Body of pancreas (tissue), 4 donors: ENCODE results near the gene C1orf167. TPM values are rescaled to one million over a fixed set of nuclear protein-coding genes. Genes with fewer than 3 reads are reported as not detected.

Experiments
- ATAC-seq: fragments of 150-250 bp; one replicate; pipeline ENCODE4 v1.9.1; 2016
- DNase-seq, 4 donors: peaks; one replicate each; pipeline ENCODE4 v3.0.0-alpha.2; 2019
- H3K27ac ChIP-seq, 4 donors: fragments of 200-600 bp; sonication (generic); 1 replicate in 3 of 4; 2 replicates in 1 of 4; pipeline versions ENCODE4 v1.5.1 to v1.6.1; 2016 to 2019; ENCODE audit warnings: mild to moderate bottlenecking in 1 of 4, mixed read lengths in 1 of 4, moderate library complexity in 1 of 4
- H3K27me3 ChIP-seq, 2 donors: fragments of 200-600 bp; sonication (generic); one replicate each; pipeline ENCODE4 v1.6.0; 2016; ENCODE audit warnings: mild to moderate bottlenecking in 1 of 2
- H3K36me3 ChIP-seq, 2 donors: fragments of 200-600 bp; sonication (generic); replicated peaks in 1 of 2; 2 replicates each; pipeline ENCODE4 v1.5.1; 2016; ENCODE audit warnings: low read depth in 2 of 2; ENCODE audit not compliant: insufficient read depth in 1 of 2
- H3K4me1 ChIP-seq: fragments of 200-600 bp; sonication (generic); one replicate; pipeline ENCODE4 v1.6.0; 2016
- H3K4me3 ChIP-seq, 2 donors: fragments of 200-600 bp; sonication (generic); 1 replicate in 1 of 2; 2 replicates in 1 of 2; pipeline ENCODE4 v1.5.1; 2016 to 2019
- H3K9me3 ChIP-seq, 3 donors: fragments of 200-600 bp; sonication (generic); 1 replicate in 2 of 3; 2 replicates in 1 of 3; pipeline ENCODE4 v1.5.1; 2016
- CTCF ChIP-seq, 7 experiments: fragments of 450-650 bp in 4 of 7; fragments of 200-600 bp in 3 of 7; sonication (generic) in 3 of 7; IDR thresholded peaks; one replicate each; pipeline ENCODE4 v1.5.1; 2016 to 2019; ENCODE audit warnings: antibody characterized with exemption in 7 of 7
- POLR2A ChIP-seq, 3 donors: fragments of 450-650 bp; IDR thresholded peaks; one replicate each; pipeline ENCODE4 v1.6.1; 2016; ENCODE audit warnings: antibody characterized with exemption in 3 of 3, mild to moderate bottlenecking in 2 of 3
- WGBS, 2 donors: methylation state at CpG; one replicate each; pipeline ENCODE4 v1.1.5; 2017; 5-methylcytosine and 5-hydroxymethylcytosine counted together
- intact Hi-C: fragments of 100-400 bp; cut with DNase I; formaldehyde crosslinking; loops from one replicate; pipeline ENCODE4 v1.15.1; 2023
- total RNA-seq, 2 donors: library from RNA; depleted of rRNA; stranded (reverse); fragments of >200 nt; gene quantifications; one replicate each; pipeline ENCODE4 v1.1.0, GENCODE V29; 2016

The C1orf167 gene
- total RNA-seq, 2 donors from 2014 or later = not detected

DNA sequence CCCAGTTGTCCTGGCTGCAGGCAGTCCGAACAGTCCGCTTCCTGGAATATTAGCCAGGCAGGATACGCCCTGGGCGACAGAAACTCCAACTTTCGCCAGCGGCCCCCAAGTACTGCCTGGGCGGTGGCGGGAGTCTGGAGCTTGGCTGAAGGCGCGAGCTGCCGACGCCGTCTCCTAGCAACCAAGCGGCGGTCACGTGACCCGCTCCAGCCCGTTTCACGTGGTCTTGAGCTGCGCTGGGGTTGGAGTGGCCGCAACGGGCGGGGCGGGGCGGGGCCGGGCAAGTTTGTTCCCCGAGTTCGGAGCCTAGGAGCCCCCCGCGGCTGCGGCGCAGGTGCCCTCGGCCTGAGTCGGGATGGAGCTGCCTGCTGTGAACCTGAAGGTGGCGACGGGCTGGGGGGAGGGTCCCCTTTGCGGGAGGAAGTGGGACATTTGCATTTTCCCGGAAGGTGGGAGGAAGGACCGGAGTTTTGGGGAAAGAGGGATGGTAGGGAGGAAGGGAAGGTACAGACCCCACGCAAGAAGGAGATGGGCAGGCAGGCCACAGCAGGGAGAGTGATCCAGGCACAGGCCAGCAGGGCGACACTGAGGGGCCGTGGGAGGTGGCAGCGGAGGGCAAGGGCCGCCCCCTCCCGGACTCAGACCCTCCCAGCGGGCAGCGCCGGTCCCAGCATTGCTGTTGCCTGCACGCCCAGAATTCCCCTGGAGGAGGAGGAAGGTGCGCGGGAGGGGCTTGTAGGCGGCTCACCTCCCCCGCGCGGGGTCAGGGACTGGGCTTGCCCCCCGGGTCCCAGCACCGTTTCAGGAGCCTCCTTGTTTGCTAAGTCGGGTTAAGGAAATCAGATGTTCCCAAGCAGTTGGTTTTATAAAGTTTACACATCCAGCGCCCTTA lies 25.9 kb upstream of the C1orf167 start, which contains the start of gene AGTRAP:
AGTRAP (plus strand) TSS at position 283 of the 892 bp plus-strand sequence; CDS start at position 356, 73 bp downstream.
- peak within 1 kb of the TSS; percentile 70 to 91 for H3K4me3 ChIP-seq
- TF ChIP-seq CTCF (IDR thresholded peaks at IDR 0.05) = peak in 3 of 7 experiments; percentile 5 to 32 (median 14)
- peak in 1 of 3 donors; percentile 50 for TF ChIP-seq POLR2A (IDR thresholded peaks at IDR 0.05)
- intact Hi-C loops = no loop called here
- DNase-seq (peak; percentile 96 to 98 (median 97)), ATAC-seq (peak; percentile 84)
- WGBS, 2 donors = 0 to 1% methylated on average over 30 to 58 of the region's 59 CpGs
- peaks cover 29% of the 10 kb centered on the region for H3K4me1 ChIP-seq
- peak within 1 kb of the TSS; percentile 59 to 92 (median 77) for H3K27ac ChIP-seq
- no peaks in the 10 kb centered on the region for H3K36me3 ChIP-seq
- no peaks in the 10 kb centered on the region for H3K9me3 ChIP-seq
- no peaks in the 10 kb centered on the region for H3K27me3 ChIP-seq

- no peaks in the 10 kb centered on the region for H3K9me3 ChIP-seq
- peak; percentile 56 to 64 (median 59) for DNase-seq
- peak overlapping the region; percentile 59 to 92 (median 77) for H3K27ac ChIP-seq
- H3K36me3 ChIP-seq = no peaks in the 10 kb centered on the region
- no peaks in the 10 kb centered on the region for H3K27me3 ChIP-seq
- ATAC-seq = peak; percentile 57
- TF ChIP-seq POLR2A (IDR thresholded peaks at IDR 0.05) = peak in 2 of 3 donors; percentile 22 to 45
- TF ChIP-seq CTCF (IDR thresholded peaks at IDR 0.05) = no peak
- peaks cover 22% of the 10 kb centered on the region for H3K4me1 ChIP-seq
- intact Hi-C loops = no loop called here
- peak overlapping the region; percentile 70 to 91 for H3K4me3 ChIP-seq
- WGBS, 2 donors = 6 to 8% methylated on average over 15 of the region's 15 CpGs
These were observed 25.0 kb upstream of the C1orf167 start for GRCh38 chr1:11736746-11737639.

GRCh38 chr1:11738096-11738495 lies 23.9 kb upstream of the C1orf167 start:
- no peak for DNase-seq
- ATAC-seq = no peak
- intact Hi-C loops = no loop called here
- Histone ChIP-seq H3K36me3 (no peaks in the 10 kb centered on the region), H3K4me1 (peaks cover 15% of the 10 kb centered on the region), H3K27ac (no peak overlapping the region), H3K4me3 (no peak overlapping the region), H3K9me3 (no peaks in the 10 kb centered on the region), H3K27me3 (no peaks in the 10 kb centered on the region)
- WGBS, 2 donors = 64 to 70% methylated on average over 2 of the region's 2 CpGs
- TF ChIP-seq POLR2A (IDR thresholded peaks at IDR 0.05) (no peak), CTCF (IDR thresholded peaks at IDR 0.05) (no peak)

- TF ChIP-seq CTCF (IDR thresholded peaks at IDR 0.05) (no peak), POLR2A (IDR thresholded peaks at IDR 0.05) (no peak)
- DNase-seq (no peak), ATAC-seq (no peak)
- Histone ChIP-seq H3K36me3 (no peaks in the 10 kb centered on the region), H3K9me3 (no peaks in the 10 kb centered on the region), H3K4me1 (peaks cover 15% of the 10 kb centered on the region), H3K27me3 (no peaks in the 10 kb centered on the region), H3K4me3 (no peak overlapping the region), H3K27ac (no peak overlapping the region)
- WGBS, 2 donors = 84% methylated on average over 6 of the region's 6 CpGs
- intact Hi-C loops = no loop called here
These were observed 23.2 kb upstream of the C1orf167 start for GRCh38 chr1:11738783-11739182.
